IPS-18a (cell line): ENCODE measurements around the gene UVRAG.
A peak's percentile ranks its signal among the peaks of the same experiment; 100 is the strongest.

Experiments used
- H3K27ac ChIP-seq: one replicate; pipeline ENCODE4 v1.5.1; 2013; ENCODE audit warnings: low read length
- H3K27me3 ChIP-seq: one replicate; pipeline ENCODE4 v1.6.1; 2013; ENCODE audit warnings: mild to moderate bottlenecking, low read length; ENCODE audit not compliant: control insufficient read depth, insufficient read depth
- H3K36me3 ChIP-seq: one replicate; pipeline ENCODE4 v1.6.1; 2013; ENCODE audit warnings: low read depth, low read length; ENCODE audit not compliant: control insufficient read depth
- H3K4me1 ChIP-seq: one replicate; pipeline ENCODE4 v1.6.1; 2013; ENCODE audit warnings: low read depth, low read length; ENCODE audit not compliant: control insufficient read depth
- H3K4me3 ChIP-seq: one replicate; pipeline ENCODE4 v1.5.1; 2013; ENCODE audit warnings: low read length
- H3K9ac ChIP-seq: one replicate; pipeline ENCODE4 v1.6.1; 2013; ENCODE audit warnings: mild to moderate bottlenecking, low read length, moderate library complexity
- H3K9me3 ChIP-seq: one replicate; pipeline ENCODE4 v1.6.1; 2013; ENCODE audit warnings: low read depth, low read length; ENCODE audit not compliant: control insufficient read depth

UVRAG gene

GRCh38 chr11:75813622-75814039 lies 1.4 kb upstream of the UVRAG start:
- Histone ChIP-seq H3K4me1 (peaks cover 20% of the 10 kb centered on the region), H3K36me3 (no peaks in the 10 kb centered on the region), H3K9ac (peak overlapping the region; percentile 56), H3K27ac (no peak overlapping the region), H3K4me3 (peak overlapping the region; percentile 91), H3K27me3 (peaks cover 6% of the 10 kb centered on the region), H3K9me3 (no peaks in the 10 kb centered on the region)

- H3K36me3 ChIP-seq: no peaks in the 10 kb centered on the region
- peaks cover 20% of the 10 kb centered on the region for H3K4me1 ChIP-seq
- peak overlapping the region; percentile 55 for H3K27ac ChIP-seq
- peak overlapping the region; percentile 56 for H3K9ac ChIP-seq
- H3K9me3 ChIP-seq: no peaks in the 10 kb centered on the region
- H3K27me3 ChIP-seq: peaks cover 6% of the 10 kb centered on the region
- H3K4me3 ChIP-seq: peak overlapping the region; percentile 91
Observed at GRCh38 chr11:75814363-75814676, 690 bp upstream of the UVRAG start.

GRCh38 chr11:75815345-75816168 lies 547 bp downstream of the UVRAG start:
- Histone ChIP-seq H3K9ac (peak overlapping the region; percentile 67), H3K36me3 (no peaks in the 10 kb centered on the region), H3K27me3 (peaks cover 6% of the 10 kb centered on the region), H3K27ac (no peak overlapping the region), H3K4me3 (peak overlapping the region; percentile 91), H3K4me1 (peaks cover 20% of the 10 kb centered on the region), H3K9me3 (no peaks in the 10 kb centered on the region)

- peaks cover 20% of the 10 kb centered on the region for H3K4me1 ChIP-seq
- no peak overlapping the region for H3K27ac ChIP-seq
- peak overlapping the region; percentile 91 for H3K4me3 ChIP-seq
- H3K27me3 ChIP-seq: peaks cover 6% of the 10 kb centered on the region
- H3K36me3 ChIP-seq: no peaks in the 10 kb centered on the region
- H3K9me3 ChIP-seq: no peaks in the 10 kb centered on the region
- peak overlapping the region; percentile 67 for H3K9ac ChIP-seq
Observed at GRCh38 chr11:75816561-75817239, 1.7 kb downstream of the UVRAG start.

GRCh38 chr11:75820645-75821044 lies 5.6 kb downstream of the UVRAG start:
- no peaks in the 10 kb centered on the region for H3K9me3 ChIP-seq
- H3K27me3 ChIP-seq: peaks cover 6% of the 10 kb centered on the region
- H3K36me3 ChIP-seq: no peaks in the 10 kb centered on the region
- H3K4me3 ChIP-seq: no peak overlapping the region
- H3K4me1 ChIP-seq: peaks cover 8% of the 10 kb centered on the region
- no peak overlapping the region for H3K9ac ChIP-seq
- H3K27ac ChIP-seq: no peak overlapping the region

GRCh38 chr11:75821202-75821601 lies 6.2 kb downstream of the UVRAG start:
- Histone ChIP-seq H3K4me1 (peaks cover 7% of the 10 kb centered on the region), H3K9me3 (no peaks in the 10 kb centered on the region), H3K27ac (no peak overlapping the region), H3K4me3 (no peak overlapping the region), H3K27me3 (peaks cover 5% of the 10 kb centered on the region), H3K9ac (no peak overlapping the region), H3K36me3 (no peaks in the 10 kb centered on the region)

- Histone ChIP-seq H3K9ac (no peak overlapping the region), H3K27me3 (no peaks in the 10 kb centered on the region), H3K27ac (no peak overlapping the region), H3K4me3 (no peak overlapping the region), H3K4me1 (no peaks in the 10 kb centered on the region), H3K36me3 (no peaks in the 10 kb centered on the region), H3K9me3 (no peaks in the 10 kb centered on the region)
Observed at GRCh38 chr11:75822541-75822940, 7.5 kb downstream of the UVRAG start.

- no peaks in the 10 kb centered on the region for H3K4me1 ChIP-seq
- no peak overlapping the region for H3K9ac ChIP-seq
- no peaks in the 10 kb centered on the region for H3K9me3 ChIP-seq
- no peaks in the 10 kb centered on the region for H3K27me3 ChIP-seq
- H3K27ac ChIP-seq: no peak overlapping the region
- no peaks in the 10 kb centered on the region for H3K36me3 ChIP-seq
- no peak overlapping the region for H3K4me3 ChIP-seq
Observed at GRCh38 chr11:75823415-75823814, 8.4 kb downstream of the UVRAG start.

- H3K27me3 ChIP-seq: no peaks in the 10 kb centered on the region
- H3K36me3 ChIP-seq: no peaks in the 10 kb centered on the region
- H3K9me3 ChIP-seq: no peaks in the 10 kb centered on the region
- no peak overlapping the region for H3K9ac ChIP-seq
- no peaks in the 10 kb centered on the region for H3K4me1 ChIP-seq
- no peak overlapping the region for H3K27ac ChIP-seq
- H3K4me3 ChIP-seq: no peak overlapping the region
Observed at GRCh38 chr11:75823946-75824345, 8.9 kb downstream of the UVRAG start.

- Histone ChIP-seq H3K4me1 (no peaks in the 10 kb centered on the region), H3K9me3 (no peaks in the 10 kb centered on the region), H3K4me3 (no peak overlapping the region), H3K27ac (no peak overlapping the region), H3K36me3 (no peaks in the 10 kb centered on the region), H3K9ac (no peak overlapping the region), H3K27me3 (no peaks in the 10 kb centered on the region)
Observed at GRCh38 chr11:75826461-75827230, 11.6 kb downstream of the UVRAG start.

- Histone ChIP-seq H3K9me3 (no peaks in the 10 kb centered on the region), H3K27me3 (no peaks in the 10 kb centered on the region), H3K27ac (no peak overlapping the region), H3K36me3 (no peaks in the 10 kb centered on the region), H3K4me1 (no peaks in the 10 kb centered on the region), H3K4me3 (no peak overlapping the region), H3K9ac (no peak overlapping the region)
Observed at GRCh38 chr11:75827562-75827961, 12.6 kb downstream of the UVRAG start.
